ENCODE data around the gene ALG1.

DNA sequence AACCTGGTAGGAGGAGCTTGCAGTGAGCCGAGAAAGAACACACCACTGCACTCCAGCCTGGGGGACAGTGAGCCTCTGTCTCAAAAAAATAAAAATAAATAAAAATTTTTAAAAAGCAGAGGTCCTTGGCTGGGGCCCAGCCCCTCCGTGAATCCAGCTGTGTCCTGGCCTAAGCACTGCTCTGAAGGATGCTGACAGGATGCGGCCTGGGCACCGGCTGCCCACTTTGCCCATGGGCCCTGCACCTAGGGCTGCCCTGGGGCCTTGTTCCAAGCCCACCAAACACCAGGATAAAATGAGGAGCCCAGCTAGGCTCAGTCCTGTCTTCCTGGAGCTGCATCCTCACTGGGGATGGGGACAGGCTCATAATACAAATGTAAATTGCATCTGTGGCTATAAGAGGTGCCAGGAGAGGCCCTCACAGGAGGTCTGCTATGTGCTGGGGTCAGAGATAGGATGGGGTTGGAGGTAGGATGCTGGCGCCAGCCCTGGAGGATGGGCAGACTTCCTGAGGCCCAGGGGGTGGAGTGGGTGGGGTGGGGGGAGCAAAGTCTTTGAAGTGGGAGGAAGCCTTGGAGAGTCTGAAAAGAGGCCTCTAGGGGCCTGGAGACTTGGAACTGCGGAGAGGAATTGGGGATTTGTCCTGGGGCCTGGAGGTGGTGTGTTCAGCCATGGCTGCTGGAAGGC, 12.1 kb upstream of the ALG1 start:
- TF ChIP-seq SUZ12 (IDR thresholded peaks at IDR 0.05): no peak
- no peak for TF ChIP-seq TARDBP (IDR thresholded peaks at IDR 0.05)
- TF ChIP-seq ARNT (IDR thresholded peaks at IDR 0.05): no peak
